ENCODE results near the gene HOXC6.

The HOXC6 gene

DNA sequence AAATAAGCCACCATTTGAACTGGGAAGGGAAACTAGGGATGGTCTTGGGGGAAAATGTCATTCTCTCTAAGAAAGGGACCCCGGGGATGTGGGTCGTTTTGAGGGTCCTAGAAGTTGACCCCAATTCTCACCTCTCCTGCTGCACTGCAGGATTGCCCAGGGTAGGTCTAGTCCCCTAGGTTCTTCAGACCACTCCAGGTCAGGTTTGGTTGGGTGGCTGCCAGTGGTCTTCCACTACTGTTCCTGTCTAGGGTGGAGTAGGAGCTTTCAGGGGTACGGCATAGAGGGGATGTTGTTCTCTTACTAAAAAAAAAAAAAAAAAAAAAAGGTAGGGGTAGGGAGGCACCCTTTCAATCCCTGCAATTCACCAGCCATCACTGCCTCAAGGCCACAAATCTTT lies 12.2 kb upstream of the HOXC6 start:
- no peak for DNase-seq (ENCODE audit: low read depth)

DNA sequence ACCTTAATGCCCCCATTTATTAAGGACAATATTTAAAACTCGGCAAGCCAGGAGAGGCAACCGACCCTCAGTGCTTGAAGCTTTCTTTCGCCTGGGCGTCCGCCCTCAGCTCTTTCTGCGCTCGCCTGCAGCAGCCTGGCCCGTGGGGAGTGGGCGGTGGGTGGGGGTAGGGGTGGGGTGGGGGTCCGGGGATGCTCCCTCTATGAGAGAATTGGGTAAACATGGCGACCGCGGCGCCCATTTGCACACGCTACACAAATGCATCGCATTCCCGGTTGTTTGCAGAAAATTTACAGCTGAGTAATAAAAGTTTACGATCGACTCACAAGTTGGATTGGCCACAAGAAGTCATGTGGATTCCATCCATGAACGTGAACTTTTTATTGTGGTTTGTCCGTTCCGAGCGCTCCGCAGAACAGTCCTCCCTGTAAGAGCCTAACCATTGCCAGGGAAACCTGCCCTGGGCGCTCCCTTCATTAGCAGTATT lies 11.7 kb upstream of the HOXC6 start:
- no peak for DNase-seq (ENCODE audit: low read depth)

DNA sequence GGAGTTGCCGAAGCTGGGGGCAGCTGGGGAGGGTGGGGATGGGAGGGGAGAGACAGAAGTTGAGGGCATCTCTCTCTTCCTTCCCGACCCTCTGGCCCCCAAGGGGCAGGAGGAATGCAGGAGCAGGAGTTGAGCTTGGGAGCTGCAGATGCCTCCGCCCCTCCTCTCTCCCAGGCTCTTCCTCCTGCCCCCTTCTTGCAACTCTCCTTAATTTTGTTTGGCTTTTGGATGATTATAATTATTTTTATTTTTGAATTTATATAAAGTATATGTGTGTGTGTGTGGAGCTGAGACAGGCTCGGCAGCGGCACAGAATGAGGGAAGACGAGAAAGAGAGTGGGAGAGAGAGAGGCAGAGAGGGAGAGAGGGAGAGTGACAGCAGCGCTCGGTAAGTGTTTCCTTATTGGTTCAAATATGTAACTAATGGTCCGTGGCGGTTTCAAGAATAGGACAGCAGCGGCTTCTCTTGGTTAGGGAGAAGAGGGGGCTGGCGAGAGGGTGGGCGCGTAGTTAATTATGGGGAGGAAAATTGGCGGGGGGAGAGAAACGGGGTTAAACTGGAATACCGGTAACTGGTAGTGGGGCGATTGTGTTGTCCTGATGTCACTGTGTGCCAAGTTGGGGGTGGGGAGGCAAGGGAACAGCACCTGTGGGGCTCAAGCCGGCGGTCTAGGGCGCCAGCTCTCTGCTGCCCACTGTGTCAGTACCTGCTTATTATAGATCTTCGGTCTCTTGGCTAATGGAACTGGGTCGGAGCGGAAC lies 11.0 kb upstream of the HOXC6 start:
- no peak for DNase-seq (ENCODE audit: low read depth)

DNA sequence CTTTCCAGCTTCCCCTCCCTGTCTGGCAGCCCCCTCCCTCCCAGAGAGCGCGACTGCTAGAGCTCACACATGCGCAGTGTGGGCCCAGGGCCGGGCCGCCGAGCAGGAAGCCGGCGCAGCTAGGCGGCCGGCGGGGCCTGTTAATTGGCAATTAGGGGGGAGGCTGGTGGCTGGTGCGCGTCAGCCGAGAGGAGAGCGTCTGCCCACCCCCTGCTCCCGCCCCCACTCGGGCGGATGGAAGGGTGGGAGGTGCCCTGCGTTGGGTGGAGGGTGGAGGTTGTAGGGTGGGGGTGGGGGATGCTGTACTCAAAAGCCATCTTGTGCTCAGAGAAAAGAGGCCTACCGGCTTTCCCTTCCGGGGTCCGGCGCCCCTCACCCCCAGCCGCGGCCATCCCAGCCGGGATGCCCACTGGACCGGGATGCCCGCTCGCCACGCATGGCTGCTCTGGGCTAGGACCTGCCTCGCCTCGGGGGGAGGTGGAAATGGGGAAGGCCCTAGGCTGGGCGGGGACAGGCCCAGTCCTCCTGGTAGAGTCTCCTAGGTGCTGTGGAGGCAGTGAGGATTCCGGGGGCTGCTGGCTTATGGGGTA lies 10.3 kb upstream of the HOXC6 start:
- no peak for DNase-seq (ENCODE audit: low read depth)

DNA sequence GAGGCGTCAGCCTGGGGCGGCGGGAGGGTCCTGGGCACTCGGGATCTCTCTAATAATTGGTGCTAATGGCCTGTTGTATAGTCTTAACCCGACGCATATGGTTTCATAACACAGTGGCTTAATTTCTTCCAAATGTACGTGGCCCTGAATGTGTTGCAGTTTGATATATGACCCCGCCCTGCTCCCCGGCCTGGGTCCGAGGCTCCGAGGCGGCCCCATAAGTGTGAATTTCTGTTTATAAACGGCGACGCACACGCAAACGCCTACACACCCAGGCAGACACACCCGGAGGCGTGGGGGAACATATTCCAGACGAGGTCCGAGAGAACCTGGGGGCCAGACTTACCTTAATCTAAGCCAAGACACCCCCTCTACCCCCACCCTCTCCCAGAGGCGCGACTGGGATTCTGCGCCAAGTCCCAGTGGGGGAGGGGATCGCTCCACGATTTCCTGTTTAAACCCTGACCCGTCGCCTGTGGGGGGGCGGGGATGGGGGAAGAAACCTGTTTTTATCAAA lies 9.7 kb upstream of the HOXC6 start:
- DNase-seq (ENCODE audit: low read depth) = no peak

DNA sequence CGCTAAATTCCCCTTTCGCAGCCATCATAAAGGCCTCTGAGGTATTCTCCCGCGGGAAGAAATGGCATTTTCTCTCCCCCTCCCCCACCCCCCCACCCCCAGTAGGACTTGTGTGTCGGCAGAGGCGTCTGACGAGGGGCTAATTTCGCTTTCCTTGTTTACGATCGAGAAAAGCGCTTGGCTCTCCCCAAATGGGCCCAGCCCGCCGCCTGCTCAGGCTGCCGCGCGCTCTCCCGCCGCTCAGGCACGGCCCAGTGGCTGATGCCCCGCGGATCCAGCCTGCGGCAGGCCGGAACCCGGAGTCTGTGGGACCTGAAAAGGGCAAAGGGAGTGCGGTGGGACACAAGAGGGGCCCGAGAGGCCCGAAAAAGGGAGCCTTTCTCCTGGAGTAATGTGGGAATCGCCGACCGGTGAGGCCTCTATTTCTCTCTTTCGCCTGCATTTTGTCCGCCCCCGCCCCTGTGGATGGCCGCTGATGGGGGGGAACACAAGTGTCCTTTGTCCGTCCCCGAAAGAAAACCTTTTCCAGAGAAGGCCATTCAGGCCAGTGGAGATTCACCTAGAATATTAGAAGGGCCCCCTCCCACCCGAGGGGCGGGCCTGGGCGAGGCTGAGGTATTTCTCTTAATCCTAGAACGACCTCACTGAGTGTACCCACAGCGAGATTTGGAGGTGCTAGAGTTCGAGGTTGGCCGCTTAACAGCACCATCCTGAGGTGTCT lies 9.0 kb upstream of the HOXC6 start:
- no peak for DNase-seq (ENCODE audit: low read depth)

DNA sequence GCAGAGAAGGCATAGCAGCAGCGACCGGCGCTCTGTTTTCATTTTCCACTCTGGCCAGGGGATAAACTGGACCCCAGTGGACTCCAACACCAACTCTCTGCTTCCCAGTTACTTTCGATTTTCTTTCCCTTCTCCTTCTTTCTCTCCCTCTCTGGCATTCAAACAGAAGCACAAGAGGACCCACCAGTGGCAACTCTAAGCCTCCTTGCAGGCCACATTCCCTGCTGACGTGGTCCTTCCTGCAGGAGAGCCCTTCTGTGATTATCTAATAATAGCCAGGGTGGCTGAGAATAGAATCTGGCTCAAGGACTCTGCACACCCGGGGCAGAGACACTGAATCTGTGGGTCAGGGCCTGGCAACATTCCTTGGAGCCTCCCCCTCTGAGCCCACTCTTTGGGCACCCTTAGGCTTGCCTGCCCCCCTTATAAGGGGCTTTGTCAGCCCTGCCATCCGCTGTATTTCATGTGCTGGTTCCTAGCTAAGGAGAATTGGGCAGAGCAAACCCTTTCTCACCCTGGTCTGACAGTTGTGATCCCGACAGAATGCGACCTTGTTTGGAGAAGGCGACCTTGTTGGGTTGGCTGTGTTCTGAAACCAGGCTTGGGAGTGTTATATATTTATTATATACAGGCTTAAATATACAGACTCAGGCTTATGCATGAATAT lies 8.2 kb upstream of the HOXC6 start:
- no peak for DNase-seq (ENCODE audit: low read depth)

DNA sequence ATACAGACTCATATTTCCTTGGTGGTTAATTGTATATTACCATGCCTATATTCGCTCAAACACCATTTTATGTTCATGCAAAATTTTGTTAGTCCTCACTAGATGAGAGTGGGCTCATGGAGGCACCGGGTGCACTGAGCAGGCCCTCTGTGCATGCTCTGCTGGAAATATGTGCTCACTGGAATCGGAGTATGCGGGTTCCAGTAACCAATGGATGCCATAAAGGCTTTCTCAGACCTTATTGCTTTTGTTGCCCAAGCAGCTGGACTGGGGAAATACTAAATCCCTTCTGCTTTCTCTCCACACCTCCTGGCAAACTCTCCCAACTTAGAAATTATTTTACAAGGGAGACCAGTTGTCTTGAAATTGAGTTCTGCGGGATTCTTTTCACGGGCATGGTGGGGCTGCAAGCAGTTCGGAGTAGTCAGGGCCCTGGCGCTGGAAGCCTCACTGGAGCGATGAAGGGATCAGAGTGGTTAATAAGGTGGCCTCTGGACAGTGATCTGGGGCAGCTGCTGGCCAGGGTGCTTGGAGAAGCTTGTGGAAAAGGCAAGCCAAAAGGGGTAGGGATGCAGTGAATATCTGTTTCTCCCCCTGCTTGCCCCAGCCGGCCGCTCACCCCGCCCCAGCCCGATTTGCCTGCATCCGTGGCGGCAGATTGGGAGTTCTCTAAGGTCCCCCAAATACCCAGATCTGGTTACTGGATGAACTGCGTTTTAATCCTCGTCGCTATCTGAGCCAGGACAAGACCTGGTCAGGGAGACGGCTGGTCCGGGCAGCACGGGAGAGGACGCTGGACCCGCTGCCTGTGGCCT lies 7.4 kb upstream of the HOXC6 start:
- DNase-seq (ENCODE audit: low read depth) = no peak

DNA sequence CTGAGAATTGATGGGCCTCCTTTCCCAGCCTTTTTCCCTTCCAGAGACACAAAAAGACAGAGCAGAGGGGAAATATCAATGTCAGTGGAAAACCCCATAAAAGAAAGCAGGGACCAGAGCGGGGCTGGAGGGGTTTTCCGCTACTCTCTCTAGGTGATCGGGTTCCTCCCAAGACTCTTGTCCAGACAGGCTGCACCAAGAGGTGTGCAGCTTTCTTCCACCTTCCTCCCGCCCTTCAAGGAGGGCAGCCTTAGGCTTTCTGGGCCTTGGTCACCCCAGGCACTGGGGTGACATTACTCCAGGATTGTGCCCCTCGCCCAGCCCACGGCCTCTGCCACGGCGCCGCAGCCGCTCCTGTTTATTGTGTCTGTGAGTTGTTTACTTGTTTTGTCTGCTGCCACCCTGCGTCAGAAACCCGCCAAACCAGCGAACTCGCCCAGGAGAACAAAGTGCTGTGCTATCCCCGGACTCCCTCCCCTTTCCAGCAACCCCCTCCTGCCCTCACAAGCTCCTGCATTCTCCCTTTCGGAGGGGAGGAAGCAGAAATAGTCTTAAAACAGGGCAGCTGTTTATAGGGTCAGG lies 6.7 kb upstream of the HOXC6 start:
- no peak for DNase-seq (ENCODE audit: low read depth)

DNA sequence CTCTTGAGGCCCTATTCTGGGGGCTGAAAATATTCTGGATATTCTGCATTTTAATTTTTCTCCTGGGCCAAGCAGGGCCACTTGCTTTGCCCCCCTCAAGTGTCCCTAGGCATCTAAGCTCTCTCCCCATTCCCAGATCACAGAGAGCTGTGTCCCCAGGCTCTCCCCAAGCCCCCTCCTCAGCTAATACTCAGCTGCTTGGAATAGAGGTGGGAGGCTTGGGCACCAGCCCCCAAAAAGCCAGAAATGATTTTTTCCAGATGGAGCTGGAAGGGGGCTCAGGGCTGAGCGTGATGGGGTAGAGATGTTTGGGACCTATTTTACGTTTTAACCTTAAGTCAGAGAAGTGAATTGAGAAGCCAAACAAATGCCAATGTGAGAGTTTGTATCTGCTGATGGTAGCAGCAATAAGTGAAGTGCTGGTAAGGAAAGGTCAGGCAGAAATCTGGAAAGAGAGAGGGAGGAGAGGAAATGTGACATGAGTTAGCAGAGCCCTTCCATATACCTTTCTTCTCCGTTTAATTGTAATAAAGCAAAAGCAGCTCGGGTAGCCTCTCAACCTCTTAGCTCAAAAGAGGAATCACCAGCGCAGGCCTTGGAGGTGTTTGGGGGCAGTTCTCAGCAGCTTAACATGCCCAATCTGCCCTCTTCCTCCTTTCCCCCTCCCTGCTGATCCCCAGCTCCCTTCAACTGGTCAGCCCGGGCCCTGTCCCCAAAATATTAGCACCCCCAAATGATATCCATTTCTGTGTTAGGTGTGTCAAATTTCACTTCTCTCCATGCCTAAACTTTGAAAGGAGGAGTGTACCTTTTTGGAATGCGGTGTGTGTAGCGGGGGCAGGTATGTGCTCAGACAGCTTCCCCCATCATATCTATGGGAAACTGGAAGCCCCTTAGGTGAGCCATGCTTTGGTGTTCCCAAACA lies 5.0 kb upstream of the HOXC6 start:
- DNase-seq (ENCODE audit: low read depth) = no peak

DNA sequence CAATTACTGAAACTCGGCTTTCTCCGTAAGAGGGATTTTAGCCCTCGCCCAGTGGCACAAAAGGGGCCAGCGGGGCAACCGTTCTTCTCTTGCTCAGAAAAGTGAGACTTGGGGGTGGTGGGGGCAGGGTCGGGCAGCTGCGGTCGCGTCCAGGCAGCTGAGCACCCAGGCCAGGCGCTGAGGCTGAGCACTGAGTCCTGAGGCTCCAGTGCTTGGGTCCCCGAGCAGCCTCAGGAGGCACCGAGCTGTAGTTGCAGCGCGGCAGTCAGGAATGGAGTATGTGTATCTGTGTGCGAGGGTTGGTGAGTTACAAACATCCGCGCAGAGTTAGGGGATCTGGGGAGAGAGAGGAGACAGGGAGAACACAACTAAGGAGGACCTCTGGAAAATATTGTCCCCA lies 4.1 kb upstream of the HOXC6 start:
- no peak for DNase-seq (ENCODE audit: low read depth)

DNA sequence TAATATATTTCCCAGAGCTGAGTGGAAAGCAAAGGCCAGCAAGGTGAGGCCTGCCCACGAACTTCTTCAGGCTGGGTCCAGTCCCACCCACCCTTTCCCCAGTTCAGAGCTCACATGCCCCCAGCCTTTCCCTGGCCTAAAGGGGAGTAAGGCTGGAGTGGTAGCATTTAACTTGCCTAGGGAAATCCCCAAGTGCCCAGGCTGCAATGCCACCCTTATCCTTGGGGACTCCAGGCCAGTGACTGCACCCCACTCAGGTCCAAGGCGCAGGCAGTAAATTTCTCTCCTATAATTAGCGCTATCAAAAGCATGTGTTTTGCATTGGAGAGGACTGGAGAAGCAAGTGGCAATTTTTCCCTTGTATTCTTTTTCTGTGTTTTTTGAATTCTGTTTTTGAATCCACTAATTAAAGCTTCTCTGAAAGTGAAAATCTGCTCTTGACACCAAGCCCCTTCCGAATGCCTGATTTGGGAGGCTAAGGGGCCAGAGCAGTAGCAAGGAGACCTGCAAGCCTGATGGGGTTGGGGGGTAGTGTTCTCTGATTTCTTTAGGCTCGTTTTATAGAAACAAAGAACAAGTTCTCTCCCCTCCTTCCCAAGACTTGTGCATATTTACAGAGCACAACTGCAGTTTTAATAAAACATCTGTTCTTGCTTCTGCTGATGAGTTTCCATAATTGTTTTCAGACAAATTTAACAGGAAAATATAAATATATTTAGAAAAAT lies 3.5 kb upstream of the HOXC6 start:
- no peak for DNase-seq (ENCODE audit: low read depth)

DNA sequence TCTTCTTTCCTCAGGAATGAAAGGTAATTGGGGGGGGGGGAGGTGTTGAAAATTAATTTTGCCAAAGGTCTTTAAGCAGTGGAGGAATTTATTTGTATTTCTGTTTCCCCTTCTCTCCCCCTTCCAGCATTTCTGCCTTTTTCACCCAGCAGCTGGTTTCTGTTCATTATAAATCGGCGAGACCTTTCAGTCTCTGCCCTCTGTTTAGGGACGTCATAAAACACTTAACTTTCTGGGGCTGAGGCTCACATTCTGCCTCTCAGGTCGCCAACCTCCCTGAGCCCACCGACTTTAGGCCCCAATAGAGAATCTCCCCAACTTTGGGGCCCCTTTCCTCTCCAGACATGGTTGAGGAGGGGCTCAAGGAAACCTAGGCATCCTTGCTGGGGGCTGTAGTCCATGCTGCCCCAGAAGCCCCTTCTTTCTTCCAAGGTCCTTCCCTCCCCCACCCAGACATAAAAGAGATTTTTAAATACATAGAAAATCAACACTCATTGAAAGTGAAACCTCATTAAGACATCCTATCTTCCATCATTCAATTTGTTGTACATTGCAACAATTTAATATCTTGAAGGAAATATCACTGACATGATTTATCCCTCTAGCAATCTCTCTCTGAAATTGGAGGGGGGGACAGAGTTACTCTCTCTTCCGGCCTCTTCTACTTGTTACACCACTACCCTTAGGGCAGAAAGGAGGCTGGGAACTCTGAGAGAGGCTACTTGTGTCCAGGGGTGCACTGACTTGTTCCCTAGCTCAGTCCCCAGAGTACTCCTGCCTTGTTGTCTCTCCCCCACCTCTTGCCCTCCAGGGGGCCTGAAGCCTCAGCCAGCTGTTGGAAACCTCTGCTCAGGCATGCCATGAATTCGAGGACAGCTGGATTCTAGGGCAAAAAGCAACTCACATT lies 2.5 kb upstream of the HOXC6 start:
- DNase-seq (ENCODE audit: low read depth) = no peak

DNA sequence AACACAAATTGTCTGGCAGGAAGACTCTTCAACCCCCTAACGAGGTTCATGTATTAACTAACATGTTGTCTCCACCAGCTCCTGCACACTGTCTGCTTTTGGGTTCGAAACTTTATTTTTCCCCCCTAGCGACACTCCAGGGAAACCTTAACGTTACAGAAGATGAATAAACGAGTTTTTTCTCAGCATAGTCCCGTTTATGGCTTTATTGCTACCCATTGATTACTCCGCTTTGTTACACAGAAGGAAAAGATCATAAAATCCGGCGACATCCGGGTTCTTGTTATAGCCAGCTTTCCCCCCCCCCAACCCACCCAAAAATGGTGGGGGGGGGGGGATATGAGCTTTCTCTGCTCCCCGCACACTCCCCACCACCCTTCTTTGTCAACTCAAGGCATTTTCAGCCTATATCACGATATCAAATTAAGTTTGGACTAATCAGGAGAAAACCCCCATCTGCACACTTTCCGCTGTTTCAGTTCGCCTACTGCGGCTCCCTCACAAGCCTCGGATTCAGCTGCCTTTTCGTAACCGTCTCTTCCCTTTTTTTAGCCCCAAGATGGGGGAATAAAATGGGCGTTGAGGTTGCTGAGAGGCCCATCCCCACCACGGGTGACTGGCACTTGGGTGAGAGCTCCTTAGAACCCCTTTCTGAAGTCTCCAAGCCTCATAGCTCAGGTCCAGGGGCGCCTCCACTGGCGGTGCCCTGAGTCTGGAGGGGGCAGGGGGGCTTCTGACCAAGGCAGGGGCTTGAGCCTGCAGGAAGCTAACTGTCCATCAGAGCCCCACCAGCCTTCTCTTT lies 1.4 kb upstream of the HOXC6 start:
- DNase-seq (ENCODE audit: low read depth) = no peak

DNA sequence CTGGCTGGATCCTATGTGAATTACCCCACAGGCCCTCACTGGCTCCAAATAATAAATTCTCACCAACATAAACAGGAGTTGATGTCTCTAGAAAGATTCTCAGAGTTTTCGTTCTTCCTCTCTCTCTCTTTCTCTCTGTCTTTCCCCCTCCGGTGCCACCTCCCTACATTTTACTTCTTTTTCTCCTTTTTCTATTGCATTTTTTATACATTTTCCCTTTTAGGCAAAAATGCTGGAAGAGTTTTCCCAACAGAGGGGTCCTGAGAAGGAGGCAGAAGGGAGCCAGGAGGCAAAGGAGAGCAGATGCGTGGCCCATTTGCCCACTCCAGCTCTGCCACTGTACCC lies 826 bp upstream of the HOXC6 start:
- DNase-seq (ENCODE audit: low read depth) = no peak

DNA sequence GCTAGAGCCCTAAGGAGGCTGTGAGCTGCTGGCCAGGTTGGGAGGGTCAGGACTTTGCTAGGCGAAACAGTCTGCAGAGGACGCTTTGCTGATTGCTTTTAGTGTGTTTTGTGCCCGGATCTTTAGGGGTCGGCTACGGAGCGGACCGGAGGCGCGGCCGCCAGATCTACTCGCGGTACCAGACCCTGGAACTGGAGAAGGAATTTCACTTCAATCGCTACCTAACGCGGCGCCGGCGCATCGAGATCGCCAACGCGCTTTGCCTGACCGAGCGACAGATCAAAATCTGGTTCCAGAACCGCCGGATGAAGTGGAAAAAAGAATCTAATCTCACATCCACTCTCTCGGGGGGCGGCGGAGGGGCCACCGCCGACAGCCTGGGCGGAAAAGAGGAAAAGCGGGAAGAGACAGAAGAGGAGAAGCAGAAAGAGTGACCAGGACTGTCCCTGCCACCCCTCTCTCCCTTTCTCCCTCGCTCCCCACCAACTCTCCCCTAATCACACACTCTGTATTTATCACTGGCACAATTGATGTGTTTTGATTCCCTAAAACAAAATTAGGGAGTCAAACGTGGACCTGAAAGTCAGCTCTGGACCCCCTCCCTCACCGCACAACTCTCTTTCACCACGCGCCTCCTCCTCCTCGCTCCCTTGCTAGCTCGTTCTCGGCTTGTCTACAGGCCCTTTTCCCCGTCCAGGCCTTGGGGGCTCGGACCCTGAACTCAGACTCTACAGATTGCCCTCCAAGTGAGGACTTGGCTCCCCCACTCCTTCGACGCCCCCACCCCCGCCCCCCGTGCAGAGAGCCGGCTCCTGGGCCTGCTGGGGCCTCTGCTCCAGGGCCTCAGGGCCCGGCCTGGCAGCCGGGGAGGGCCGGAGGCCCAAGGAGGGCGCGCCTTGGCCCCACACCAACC lies 1.5 kb downstream of the HOXC6 start:
- DNase-seq (ENCODE audit: low read depth) = no peak

DNA sequence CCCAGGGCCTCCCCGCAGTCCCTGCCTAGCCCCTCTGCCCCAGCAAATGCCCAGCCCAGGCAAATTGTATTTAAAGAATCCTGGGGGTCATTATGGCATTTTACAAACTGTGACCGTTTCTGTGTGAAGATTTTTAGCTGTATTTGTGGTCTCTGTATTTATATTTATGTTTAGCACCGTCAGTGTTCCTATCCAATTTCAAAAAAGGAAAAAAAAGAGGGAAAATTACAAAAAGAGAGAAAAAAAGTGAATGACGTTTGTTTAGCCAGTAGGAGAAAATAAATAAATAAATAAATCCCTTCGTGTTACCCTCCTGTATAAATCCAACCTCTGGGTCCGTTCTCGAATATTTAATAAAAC lies 2.2 kb downstream of the HOXC6 start:
- no peak for DNase-seq (ENCODE audit: low read depth)

All from HS-5 (cell line).